Fibroblast of upper back skin (primary cell): Measurements from ENCODE around the gene MAB21L3.

Experiments
- DNase-seq: peaks from one replicate; pipeline ENCODE4 v3.0.0-alpha.2; 2013

The MAB21L3 gene

GRCh38 chr1:116110567-116111523 lies at the start of gene MAB21L3:
Gene MAB21L3, plus strand, starts transcription at chr1:116111399. Its CDS starts 1,217 bp downstream, at chr1:116112616.
- no peak for DNase-seq

GRCh38 chr1:116062201-116062600 lies 49.0 kb upstream of the MAB21L3 start:
- DNase-seq: peak; percentile 21

GRCh38 chr1:116064616-116065015 lies 46.6 kb upstream of the MAB21L3 start:
- peak; percentile 67 for DNase-seq

GRCh38 chr1:116066868-116067565 lies 44.2 kb upstream of the MAB21L3 start:
- DNase-seq: peak; percentile 91

- DNase-seq: peak; percentile 97
These were observed 43.7 kb upstream of the MAB21L3 start for GRCh38 chr1:116067566-116067890.

GRCh38 chr1:116075575-116075974 lies 35.6 kb upstream of the MAB21L3 start:
- no peak for DNase-seq

GRCh38 chr1:116075990-116076389 lies 35.2 kb upstream of the MAB21L3 start:
- peak; percentile 42 for DNase-seq

GRCh38 chr1:116076831-116077230 lies 34.4 kb upstream of the MAB21L3 start:
- DNase-seq: no peak

- DNase-seq: no peak
These were observed 32.4 kb upstream of the MAB21L3 start for GRCh38 chr1:116078699-116079223.

GRCh38 chr1:116087628-116088027 lies 23.6 kb upstream of the MAB21L3 start:
- DNase-seq: no peak

GRCh38 chr1:116089870-116090269 lies 21.3 kb upstream of the MAB21L3 start:
- DNase-seq: no peak

GRCh38 chr1:116091083-116091482 lies 20.1 kb upstream of the MAB21L3 start:
- DNase-seq: no peak

- DNase-seq: no peak
These were observed 18.3 kb upstream of the MAB21L3 start for GRCh38 chr1:116092752-116093489.

GRCh38 chr1:116095027-116095426 lies 16.2 kb upstream of the MAB21L3 start:
- DNase-seq: no peak

GRCh38 chr1:116096013-116096618 lies 15.1 kb upstream of the MAB21L3 start:
- DNase-seq: no peak

- DNase-seq: no peak
These were observed 13.6 kb upstream of the MAB21L3 start for GRCh38 chr1:116097626-116098025.

GRCh38 chr1:116099379-116099778 lies 11.8 kb upstream of the MAB21L3 start:
- no peak for DNase-seq

GRCh38 chr1:116099919-116100318 lies 11.3 kb upstream of the MAB21L3 start:
- DNase-seq: no peak

GRCh38 chr1:116104667-116105066 lies 6.5 kb upstream of the MAB21L3 start:
- no peak for DNase-seq

- no peak for DNase-seq
These were observed 5.2 kb upstream of the MAB21L3 start for GRCh38 chr1:116105996-116106395.

GRCh38 chr1:116106646-116107045 lies 4.6 kb upstream of the MAB21L3 start:
- DNase-seq: no peak

- DNase-seq: peak; percentile 73
These were observed 3.8 kb upstream of the MAB21L3 start for GRCh38 chr1:116107371-116107770.
